ENCODE measurements around the gene RNF208. TPM values are rescaled to one million over a fixed set of nuclear protein-coding genes. Genes with fewer than 3 reads are reported as not detected.

RNF208 gene
- total RNA-seq, 2 experiments from 2014 or later: 8.0 to 10.4 TPM

DNA sequence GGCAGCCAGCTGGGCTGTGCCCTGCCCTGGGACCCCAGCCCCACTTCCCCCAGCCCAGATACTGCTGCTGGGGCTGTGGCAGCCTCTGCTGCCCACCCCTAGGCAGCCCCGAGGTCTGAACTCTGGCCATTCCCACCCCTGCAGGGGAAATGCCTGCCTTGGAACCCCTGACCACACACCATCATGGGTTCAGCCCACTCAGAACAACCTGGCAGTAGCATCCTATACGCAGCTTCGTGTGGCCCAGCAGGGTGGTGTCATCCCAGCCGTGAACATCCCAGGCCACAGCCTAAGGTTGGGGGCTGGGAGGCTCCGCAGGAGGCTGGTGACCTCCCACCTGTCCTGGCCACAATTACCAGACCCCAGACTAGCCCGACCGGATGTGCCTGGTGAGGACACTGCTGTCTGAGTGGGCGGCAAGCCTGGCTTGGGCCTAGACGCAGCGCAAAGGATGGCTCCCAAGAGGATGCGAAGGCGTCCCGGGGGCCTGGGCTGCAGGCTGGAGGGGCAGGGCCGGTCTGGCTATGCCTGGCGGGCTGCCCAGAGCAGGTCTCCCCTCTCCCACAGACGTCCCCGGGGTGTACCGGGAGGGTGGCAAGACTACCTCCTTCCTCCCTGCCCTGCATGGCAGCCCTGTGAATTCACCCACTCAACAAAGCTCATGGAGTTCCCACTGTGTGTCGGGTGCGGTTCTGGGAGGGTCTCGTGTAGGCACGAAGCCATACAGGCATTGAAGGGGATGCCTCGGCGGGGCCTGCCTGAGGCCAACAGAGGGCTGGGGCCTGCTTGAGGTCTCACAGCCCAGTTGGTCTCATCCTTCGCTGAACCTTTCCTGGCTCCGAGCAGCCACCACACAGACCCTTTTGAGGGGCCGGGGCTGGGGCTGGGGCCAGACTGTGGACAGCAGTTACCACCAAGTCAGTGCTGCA, 7.2 kb upstream of the RNF208 start:
- TF ChIP-seq, protein P1, sequence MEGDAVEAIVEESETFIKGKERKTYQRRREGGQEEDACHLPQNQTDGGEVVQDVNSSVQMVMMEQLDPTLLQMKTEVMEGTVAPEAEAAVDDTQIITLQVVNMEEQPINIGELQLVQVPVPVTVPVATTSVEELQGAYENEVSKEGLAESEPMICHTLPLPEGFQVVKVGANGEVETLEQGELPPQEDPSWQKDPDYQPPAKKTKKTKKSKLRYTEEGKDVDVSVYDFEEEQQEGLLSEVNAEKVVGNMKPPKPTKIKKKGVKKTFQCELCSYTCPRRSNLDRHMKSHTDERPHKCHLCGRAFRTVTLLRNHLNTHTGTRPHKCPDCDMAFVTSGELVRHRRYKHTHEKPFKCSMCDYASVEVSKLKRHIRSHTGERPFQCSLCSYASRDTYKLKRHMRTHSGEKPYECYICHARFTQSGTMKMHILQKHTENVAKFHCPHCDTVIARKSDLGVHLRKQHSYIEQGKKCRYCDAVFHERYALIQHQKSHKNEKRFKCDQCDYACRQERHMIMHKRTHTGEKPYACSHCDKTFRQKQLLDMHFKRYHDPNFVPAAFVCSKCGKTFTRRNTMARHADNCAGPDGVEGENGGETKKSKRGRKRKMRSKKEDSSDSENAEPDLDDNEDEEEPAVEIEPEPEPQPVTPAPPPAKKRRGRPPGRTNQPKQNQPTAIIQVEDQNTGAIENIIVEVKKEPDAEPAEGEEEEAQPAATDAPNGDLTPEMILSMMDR (IDR thresholded peaks at IDR 0.05): no peak
- ATAC-seq (no peak), DNase-seq (no peak)
- no peaks in the 10 kb centered on the region for H3K36me3 Mint-ChIP-seq (ENCODE audit: low read depth)
- intact Hi-C loops (cut with micrococcal nuclease): loop anchor here (5.0 kb wide), 1 partner anchor 107 kb away; no protein-coding TSS in a partner anchor
- peaks cover 4% of the 10 kb centered on the region for H3K4me1 Mint-ChIP-seq (ENCODE audit: low read depth)
- CTCF ChIA-PET: interaction anchor here (1.1 to 2.4 kb wide), 4 partner anchors 11 to 183 kb away, joined by 3 to 11 read pairs (median 4); partner anchors contain the start of genes NPDC1 and TUBB4B
- peaks cover 3% of the 10 kb centered on the region for H3K27me3 Mint-ChIP-seq
- POLR2A ChIA-PET: interaction anchor here (1.2 to 2.3 kb wide), 2 partner anchors 9 to 11 kb away, joined by 3 to 8 read pairs; partner anchors contain the start of gene TUBB4B
- H3K4me3 Mint-ChIP-seq: no peak overlapping the region
- H3K9me3 Mint-ChIP-seq: no peaks in the 10 kb centered on the region
- no peak overlapping the region for H3K27ac Mint-ChIP-seq

DNA sequence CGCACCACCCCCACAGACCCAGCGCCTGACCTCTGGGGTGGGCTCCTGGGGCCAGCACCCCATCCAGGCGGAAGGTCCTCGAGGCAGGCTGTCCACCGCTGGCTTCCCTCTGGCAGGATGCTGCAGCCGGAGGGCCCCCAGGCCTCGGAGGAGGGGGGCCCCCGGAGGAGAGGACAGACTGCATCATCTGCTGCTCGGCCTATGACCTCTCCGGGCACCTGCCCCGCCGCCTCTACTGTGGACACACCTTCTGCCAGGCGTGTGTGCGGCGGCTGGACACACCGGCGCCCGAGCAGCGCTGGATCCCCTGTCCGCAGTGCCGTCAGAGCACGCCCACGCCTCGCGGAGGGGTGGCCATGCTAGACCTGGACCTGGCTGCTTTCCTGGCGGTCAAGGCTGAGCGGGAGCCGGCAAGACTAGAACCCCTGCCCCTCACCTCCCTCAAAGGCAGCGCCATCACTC, 6.5 kb upstream of the RNF208 start:
- CTCF ChIA-PET: interaction anchor here (0.8 to 8.9 kb wide), 5 partner anchors 8 to 133 kb away, joined by 3 to 58 read pairs (median 11); partner anchors contain the start of gene TUBB4B
- DNase-seq (no peak), ATAC-seq (no peak)
- POLR2A ChIA-PET: interaction anchor here (1.2 kb wide), 1 partner anchor 10 kb away, joined by 3 read pairs; no protein-coding TSS in a partner anchor
- Mint-ChIP-seq H3K9me3 (no peaks in the 10 kb centered on the region), H3K4me3 (no peak overlapping the region), H3K27ac (no peak overlapping the region), H3K27me3 (peaks cover 3% of the 10 kb centered on the region), H3K4me1 (ENCODE audit: low read depth) (peaks cover 7% of the 10 kb centered on the region), H3K36me3 (ENCODE audit: low read depth) (no peaks in the 10 kb centered on the region)
- TF ChIP-seq, protein P1 (IDR thresholded peaks at IDR 0.05): no peak
- intact Hi-C loops (cut with micrococcal nuclease): loop anchor here (5.0 kb wide), 1 partner anchor 106 kb away; no protein-coding TSS in a partner anchor

DNA sequence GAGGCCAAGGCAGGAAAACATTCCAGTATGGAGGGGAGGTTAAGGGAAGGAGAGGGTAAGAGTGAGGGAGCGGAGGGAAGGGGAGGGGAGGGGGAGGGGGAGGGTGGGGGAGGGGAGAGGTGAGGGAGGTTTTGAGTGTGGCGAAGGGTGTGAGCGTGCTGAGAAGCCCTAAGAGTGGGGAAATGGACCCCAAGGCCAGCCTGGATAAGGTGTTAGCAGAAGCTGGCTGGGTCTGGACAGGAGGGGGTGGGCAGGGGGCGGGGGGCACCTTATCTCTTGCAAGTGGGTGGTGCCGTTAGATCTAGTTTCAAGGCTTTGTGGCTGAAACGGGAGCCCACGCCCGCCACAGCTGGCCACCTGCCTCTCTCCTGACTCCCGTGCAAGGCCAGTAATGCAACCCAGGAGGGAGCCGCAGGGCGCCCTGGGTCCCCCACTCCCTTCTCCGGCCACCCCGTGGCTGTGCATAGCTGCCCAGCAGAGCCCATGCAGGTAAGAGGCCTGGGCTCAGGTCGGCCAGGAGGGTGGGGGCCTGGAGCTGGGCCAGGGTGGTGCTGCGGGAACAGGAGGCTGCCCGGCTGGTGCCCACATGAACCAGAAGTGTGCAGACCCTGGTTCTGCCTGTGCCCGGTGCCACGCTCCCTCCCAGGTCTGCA, 5.9 kb upstream of the RNF208 start:
- POLR2A ChIA-PET: interaction anchor here (1.2 to 1.9 kb wide), 2 partner anchors 11 to 113 kb away, joined by 3 to 4 read pairs; no protein-coding TSS in a partner anchor
- H3K4me1 Mint-ChIP-seq (ENCODE audit: low read depth): peaks cover 8% of the 10 kb centered on the region
- CTCF ChIA-PET: interaction anchor here (0.6 to 8.9 kb wide), 17 partner anchors 8 to 198 kb away, joined by 3 to 58 read pairs (median 5); partner anchors contain the start of genes ANAPC2, NPDC1, SSNA1 and TUBB4B
- H3K36me3 Mint-ChIP-seq (ENCODE audit: low read depth): no peaks in the 10 kb centered on the region
- H3K27me3 Mint-ChIP-seq: peaks cover 3% of the 10 kb centered on the region
- no peak for DNase-seq
- TF ChIP-seq, protein P1 (IDR thresholded peaks at IDR 0.05): no peak
- no peak overlapping the region for H3K4me3 Mint-ChIP-seq
- H3K27ac Mint-ChIP-seq: no peak overlapping the region
- ATAC-seq: no peak
- intact Hi-C loops (cut with micrococcal nuclease): loop anchor here (5.0 kb wide), 1 partner anchor 106 kb away; no protein-coding TSS in a partner anchor
- no peaks in the 10 kb centered on the region for H3K9me3 Mint-ChIP-seq

DNA sequence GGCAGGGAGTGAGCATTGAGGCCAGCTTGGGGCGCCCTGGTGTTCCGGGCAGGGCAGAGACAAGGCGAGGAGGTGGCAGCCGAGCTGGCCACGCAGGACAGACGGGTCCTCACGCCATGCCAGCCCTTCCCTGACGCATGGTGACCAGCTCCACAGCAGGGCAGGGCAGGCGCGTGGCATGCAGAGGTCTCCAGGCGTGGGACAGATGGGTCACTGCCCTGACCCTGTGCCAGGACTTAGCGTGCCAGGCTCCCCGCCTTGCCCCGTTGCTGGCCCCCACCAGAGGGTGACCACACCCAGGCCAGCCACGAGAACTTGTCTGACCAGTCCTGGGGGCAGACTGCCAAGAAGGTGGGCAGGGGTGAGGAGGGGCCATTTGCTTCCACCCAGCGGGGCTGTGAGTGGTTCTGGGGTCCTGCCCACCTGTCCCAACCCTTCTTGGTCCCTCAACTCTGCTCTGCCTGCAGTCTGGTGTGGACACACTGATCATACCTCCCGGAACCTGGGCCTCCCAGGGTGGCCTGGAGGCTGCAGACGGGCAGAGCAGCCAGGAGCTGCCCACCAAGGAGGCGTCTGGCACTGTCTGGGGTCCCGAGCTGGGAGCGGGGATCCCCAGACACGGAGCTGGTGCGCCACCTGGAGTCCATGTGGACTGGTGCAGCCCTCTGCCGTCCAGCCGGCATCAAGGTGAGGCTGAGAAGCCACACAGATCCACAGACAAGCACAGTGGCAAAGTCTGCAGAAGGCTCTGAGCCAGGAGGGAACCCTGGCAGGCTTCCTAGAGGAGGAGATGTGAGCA, 5.2 kb upstream of the RNF208 start, which contains the start of gene RNF224:
TSS of gene RNF224 (plus strand) at position 449 of the 799 bp plus-strand sequence. CDS start 834 bp downstream, outside the sequence.
- Mint-ChIP-seq H3K4me3 (no peak within 1 kb of the TSS), H3K27ac (no peak within 1 kb of the TSS), H3K9me3 (no peaks in the 10 kb centered on the region), H3K4me1 (ENCODE audit: low read depth) (peaks cover 9% of the 10 kb centered on the region), H3K36me3 (ENCODE audit: low read depth) (no peaks in the 10 kb centered on the region), H3K27me3 (peaks cover 3% of the 10 kb centered on the region)
- TF ChIP-seq, protein P1 (IDR thresholded peaks at IDR 0.05): peak; percentile 92
- ATAC-seq (peak; percentile 42), DNase-seq (peak; percentile 90)
- ChIA-PET POLR2A (interaction anchor here (0.7 to 1.9 kb wide), 3 partner anchors 22 to 112 kb away, joined by 3 to 5 read pairs (median 4); partner anchors contain the start of genes NDOR1 and TMEM203), CTCF (interaction anchor here (0.6 to 8.9 kb wide), 23 partner anchors 9 to 198 kb away, joined by 3 to 58 read pairs (median 5); partner anchors contain the start of genes ANAPC2, NPDC1, SSNA1 and TUBB4B)
- intact Hi-C loops (cut with micrococcal nuclease): loop anchor here (5.0 kb wide), 1 partner anchor 105 kb away; no protein-coding TSS in a partner anchor
